H1 (cell line): ENCODE data around the gene GRIN2C. TPM values are rescaled to one million over a fixed set of nuclear protein-coding genes. Genes with fewer than 3 reads are reported as not detected.

Source experiments
- BRCA1 ChIP-seq: IDR thresholded peaks from 2 replicates; pipeline ENCODE4 v1.6.1; 2012; ENCODE audit warnings: low read depth, low read length, improper control_type of control experiment
- HDAC6 ChIP-seq: IDR thresholded peaks from one replicate; pipeline ENCODE4 v1.7.1; 2012; ENCODE audit warnings: low read depth, mild to moderate bottlenecking, inconsistent platforms, low read length, moderate library complexity
- TEAD4 ChIP-seq: IDR thresholded peaks from 2 replicates; pipeline ENCODE4 v1.6.1; 2012; ENCODE audit warnings: low read depth, low read length, inconsistent platforms, mixed read lengths
- polyA plus RNA-seq, 7 experiments: library from polyadenylated mRNA; depleted of rRNA in 3 of 7; stranded (reverse) in 5 of 7; unstranded in 2 of 7; fragments of >200 nt in 5 of 7; fragments of 200-250 nt in 2 of 7; gene quantifications; 1 replicate in 5 of 7; 2 replicates in 1 of 7; 4 replicates in 1 of 7; pipeline versions ENCODE4 v1.2.1 to v1.2.3, GENCODE V29; 2011 to 2013; ENCODE audit warnings: missing spikeins in 2 of 7, mixed read lengths in 2 of 7
- total RNA-seq: library from RNA; stranded (reverse); fragmentation: NEBNext Ultra II Directional; extraction: Animal tissue kit (Norgen Biotek cat#: 25700); gene quantifications from 2 replicates; pipeline ENCODE4 v1.2.1, GENCODE V29; 2021

The GRIN2C gene
- total and polyA plus RNA-seq, 2 of the 8 experiments (the other 6 are each of a cell fraction or from before 2014, with no cell fraction given): 0.06 to 0.07 TPM

GRCh38 chr17:74812109-74813009 is 47.3 kb downstream of the GRIN2C start (continued):
- TF ChIP-seq TEAD4 (no peak), BRCA1 (no peak), HDAC6 (no peak)
